Breast epithelium (tissue), 4 donors: Measurements from ENCODE around the gene CHDH. TPM values are rescaled to one million over a fixed set of nuclear protein-coding genes. Genes with fewer than 3 reads are reported as not detected.

ENCODE experiments used
- DNase-seq, 2 donors: peaks; one replicate each; pipeline ENCODE4 v3.0.0-alpha.2; 2019; ENCODE audit warnings: low spot score in 2 of 2
- H3K27ac ChIP-seq, 2 donors: fragments of 200-600 bp; sonication (generic) in 1 of 2; one replicate each; pipeline ENCODE4 v1.5.1; 2016 to 2019; ENCODE audit warnings: mild to moderate bottlenecking in 1 of 2
- H3K27me3 ChIP-seq, 2 donors: fragments of 200-600 bp; sonication (generic) in 1 of 2; one replicate each; pipeline versions ENCODE4 v1.5.1 to v1.6.0; 2017 to 2019; ENCODE audit warnings: control low read depth in 1 of 2, mild to moderate bottlenecking in 1 of 2
- H3K36me3 ChIP-seq: fragments of 200-600 bp; one replicate; pipeline ENCODE4 v1.5.1; 2019
- H3K4me1 ChIP-seq, 2 donors: fragments of 200-600 bp; sonication (generic); one replicate each; pipeline ENCODE4 v1.5.1; 2016 to 2019; ENCODE audit warnings: control low read depth in 1 of 2
- H3K4me3 ChIP-seq, 3 donors: fragments of 200-600 bp; sonication (generic); 1 replicate in 2 of 3; 2 replicates in 1 of 3; pipeline ENCODE4 v1.5.1; 2016 to 2019; ENCODE audit warnings: mild to moderate bottlenecking in 3 of 3, moderate library complexity in 2 of 3
- H3K9me3 ChIP-seq, 2 donors: fragments of 200-600 bp; sonication (generic) in 1 of 2; one replicate each; pipeline ENCODE4 v1.5.1; 2016 to 2019; ENCODE audit warnings: control low read depth in 1 of 2
- POLR2A ChIP-seq: fragments of 450-650 bp; IDR thresholded peaks from one replicate; pipeline ENCODE4 v1.6.1; 2016; ENCODE audit warnings: antibody characterized with exemption, mild to moderate bottlenecking, moderate library complexity
- POLR2AphosphoS5 ChIP-seq, 3 donors: sonication (generic); formaldehyde crosslinking; IDR thresholded peaks; one replicate each; pipeline ENCODE4 v1.6.1; 2017; ENCODE audit warnings: antibody characterized with exemption in 3 of 3
- intact Hi-C: fragments of 100-400 bp; cut with DNase I; formaldehyde crosslinking; loops from one replicate; pipeline ENCODE4 v1.15.1; 2023; ENCODE audit warnings: low total_unique reads
- total RNA-seq, 3 donors: library from RNA; depleted of rRNA; stranded (reverse); fragments of >200 nt; gene quantifications; one replicate each; pipeline ENCODE4 v1.1.0, GENCODE V29; 2016
- TF ChIP-seq, protein P1 (sequence below), 3 donors: fragments of 450-650 bp; IDR thresholded peaks; one replicate each; pipeline ENCODE4 v1.5.1; 2016 to 2017; ENCODE audit warnings: antibody characterized with exemption in 3 of 3, mild to moderate bottlenecking in 3 of 3, moderate library complexity in 3 of 3

Gene CHDH
- total RNA-seq, 3 donors from 2014 or later: 2.9 to 67.0 (median 27.9) TPM

DNA sequence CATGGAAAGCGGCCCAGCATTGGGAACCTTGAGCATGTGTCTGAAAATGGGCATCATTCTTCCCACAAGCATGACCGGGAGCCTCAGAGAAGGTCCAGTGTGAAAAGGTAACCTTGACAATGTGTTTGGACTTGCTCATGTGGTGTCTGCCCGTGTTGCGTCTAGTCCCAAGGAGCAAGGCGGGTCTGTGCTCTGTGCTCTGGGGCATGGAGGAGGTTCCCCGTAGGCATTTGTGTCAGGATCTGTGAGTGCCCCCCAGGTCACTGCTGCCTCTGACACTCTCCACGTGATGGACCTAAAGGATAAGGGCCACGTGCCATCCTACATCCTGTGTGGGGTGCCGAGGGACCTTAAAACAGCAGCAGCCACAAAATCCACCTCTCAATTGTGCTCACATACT, 44.9 kb downstream of the CHDH start:
- intact Hi-C loops: no loop called here
- TF ChIP-seq POLR2A: no peak
- TF ChIP-seq POLR2AphosphoS5 (IDR thresholded peaks at IDR 0.05): no peak
- TF ChIP-seq, protein P1, sequence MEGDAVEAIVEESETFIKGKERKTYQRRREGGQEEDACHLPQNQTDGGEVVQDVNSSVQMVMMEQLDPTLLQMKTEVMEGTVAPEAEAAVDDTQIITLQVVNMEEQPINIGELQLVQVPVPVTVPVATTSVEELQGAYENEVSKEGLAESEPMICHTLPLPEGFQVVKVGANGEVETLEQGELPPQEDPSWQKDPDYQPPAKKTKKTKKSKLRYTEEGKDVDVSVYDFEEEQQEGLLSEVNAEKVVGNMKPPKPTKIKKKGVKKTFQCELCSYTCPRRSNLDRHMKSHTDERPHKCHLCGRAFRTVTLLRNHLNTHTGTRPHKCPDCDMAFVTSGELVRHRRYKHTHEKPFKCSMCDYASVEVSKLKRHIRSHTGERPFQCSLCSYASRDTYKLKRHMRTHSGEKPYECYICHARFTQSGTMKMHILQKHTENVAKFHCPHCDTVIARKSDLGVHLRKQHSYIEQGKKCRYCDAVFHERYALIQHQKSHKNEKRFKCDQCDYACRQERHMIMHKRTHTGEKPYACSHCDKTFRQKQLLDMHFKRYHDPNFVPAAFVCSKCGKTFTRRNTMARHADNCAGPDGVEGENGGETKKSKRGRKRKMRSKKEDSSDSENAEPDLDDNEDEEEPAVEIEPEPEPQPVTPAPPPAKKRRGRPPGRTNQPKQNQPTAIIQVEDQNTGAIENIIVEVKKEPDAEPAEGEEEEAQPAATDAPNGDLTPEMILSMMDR (IDR thresholded peaks at IDR 0.05): no peak
- H3K27me3 ChIP-seq: no peaks in the 10 kb centered on the region
- H3K27ac ChIP-seq: no peak overlapping the region
- no peaks in the 10 kb centered on the region for H3K4me1 ChIP-seq
- no peaks in the 10 kb centered on the region for H3K9me3 ChIP-seq
- no peak overlapping the region for H3K4me3 ChIP-seq
- H3K36me3 ChIP-seq: no peaks in the 10 kb centered on the region
- DNase-seq: no peak

DNA sequence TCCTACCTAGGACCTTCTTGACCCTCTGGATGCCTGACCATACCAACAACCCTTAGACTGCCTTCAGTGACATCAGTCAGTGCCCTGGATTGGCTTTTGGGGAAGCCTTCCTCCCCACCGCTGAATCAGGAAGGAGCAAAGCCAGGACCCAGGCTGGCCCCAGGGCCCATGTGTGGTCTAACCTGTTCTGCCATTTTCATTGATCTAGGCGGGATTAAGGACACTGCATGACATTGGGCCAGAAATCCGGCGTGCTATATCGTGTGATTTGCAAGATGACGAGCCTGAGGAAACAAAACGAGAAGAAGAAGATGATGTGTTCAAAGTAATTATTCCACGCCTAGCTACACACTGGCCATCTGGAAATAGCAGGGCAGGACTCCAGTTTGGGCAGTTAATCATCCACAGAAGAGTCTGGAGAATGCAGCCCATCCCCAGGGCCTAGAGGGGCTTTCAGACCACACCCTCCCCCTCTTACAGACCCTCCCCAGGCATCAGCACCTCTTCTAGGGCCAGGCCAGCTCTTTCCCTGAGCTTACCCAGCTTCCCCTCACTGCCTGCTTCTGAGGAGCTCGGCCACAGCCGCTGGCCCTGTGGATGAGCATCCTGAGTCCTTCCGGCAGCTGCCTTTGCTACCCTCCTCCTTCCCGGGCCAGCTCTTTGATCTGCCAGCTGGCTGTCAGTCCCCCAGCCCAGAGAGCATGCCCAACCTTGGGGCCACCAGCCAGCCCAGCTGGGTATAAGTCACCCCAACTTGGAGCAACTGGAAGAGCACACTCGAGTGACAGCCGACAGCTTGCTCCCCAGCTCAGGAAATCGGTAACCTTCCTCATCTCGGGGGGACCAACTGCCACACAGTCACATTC, 45.9 kb downstream of the CHDH start:
- peak; percentile 27 to 72 for DNase-seq
- Histone ChIP-seq H3K9me3 (no peaks in the 10 kb centered on the region), H3K27ac (no peak overlapping the region), H3K4me1 (no peaks in the 10 kb centered on the region), H3K4me3 (no peak overlapping the region), H3K36me3 (no peaks in the 10 kb centered on the region), H3K27me3 (no peaks in the 10 kb centered on the region)
- intact Hi-C loops: no loop called here
- TF ChIP-seq, protein P1 (IDR thresholded peaks at IDR 0.05): no peak
- TF ChIP-seq POLR2AphosphoS5 (IDR thresholded peaks at IDR 0.05) (no peak), POLR2A (no peak)

GRCh38 chr3:53799338-53799865, 46.8 kb downstream of the CHDH start:
- H3K9me3 ChIP-seq: no peaks in the 10 kb centered on the region
- H3K27me3 ChIP-seq: no peaks in the 10 kb centered on the region
- no peak overlapping the region for H3K4me3 ChIP-seq
- TF ChIP-seq, protein P1 (IDR thresholded peaks at IDR 0.05): no peak
- TF ChIP-seq POLR2A (no peak), POLR2AphosphoS5 (IDR thresholded peaks at IDR 0.05) (no peak)
- H3K4me1 ChIP-seq: no peaks in the 10 kb centered on the region
- intact Hi-C loops: no loop called here
- no peak for DNase-seq
- no peaks in the 10 kb centered on the region for H3K36me3 ChIP-seq
- no peak overlapping the region for H3K27ac ChIP-seq

- Histone ChIP-seq H3K27me3 (no peaks in the 10 kb centered on the region), H3K4me1 (no peaks in the 10 kb centered on the region), H3K27ac (no peak overlapping the region), H3K4me3 (no peak overlapping the region), H3K9me3 (no peaks in the 10 kb centered on the region), H3K36me3 (no peaks in the 10 kb centered on the region)
- TF ChIP-seq, protein P1 (IDR thresholded peaks at IDR 0.05): no peak
- TF ChIP-seq POLR2AphosphoS5 (IDR thresholded peaks at IDR 0.05) (no peak), POLR2A (no peak)
- intact Hi-C loops: no loop called here
- DNase-seq: no peak
Measured at GRCh38 chr3:53798144-53798543, 48.1 kb downstream of the CHDH start.
